ENCODE data around the gene COPZ1.
"Not testable (repeated sequence)": the region's sequence is repeated elsewhere in the genome, so short reads cannot be mapped to it uniquely, and the experiment has no call there.

The COPZ1 gene

DNA sequence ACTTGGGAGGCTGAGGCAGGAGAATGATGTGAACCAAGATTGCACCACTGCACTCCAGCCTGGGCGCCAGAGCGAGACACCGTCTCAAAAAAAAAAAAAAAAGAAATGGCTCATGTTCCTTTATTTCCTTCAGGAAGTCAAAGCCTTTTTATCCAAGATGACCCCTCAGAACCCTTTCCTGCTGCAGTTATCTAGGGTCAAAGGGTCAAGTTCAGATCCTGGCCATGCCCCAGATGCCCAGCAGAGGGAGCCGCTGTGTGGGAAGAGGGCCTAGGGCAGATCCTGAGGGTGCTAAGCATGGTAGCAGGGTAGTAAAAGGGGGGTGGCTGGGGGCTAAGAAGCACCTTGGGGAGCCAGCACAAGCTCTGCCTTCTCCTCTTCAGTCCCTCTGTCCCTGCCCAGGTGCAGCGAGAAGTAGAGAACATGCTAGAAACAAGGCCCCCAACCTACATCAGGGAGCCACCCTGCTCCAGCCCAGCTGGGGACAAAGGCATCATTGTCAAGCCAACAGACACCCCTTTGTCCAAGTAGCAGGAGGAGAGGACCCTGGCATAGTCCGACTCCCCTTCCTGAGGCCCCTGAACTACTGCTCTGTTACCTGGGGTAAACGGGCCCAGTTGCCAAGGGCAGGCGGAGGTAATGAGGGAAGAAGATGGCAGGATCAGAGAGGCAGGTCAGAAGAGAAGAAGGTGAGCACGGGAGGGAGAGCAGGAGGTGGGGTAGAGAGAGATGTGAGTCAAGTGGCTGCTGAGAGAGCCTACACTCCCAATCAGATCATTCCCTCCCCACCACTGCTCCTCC, 30.6 kb upstream of the COPZ1 start:
- FAIRE-seq (no peak), DNase-seq (ENCODE audit: low spot score) (no peak)

DNA sequence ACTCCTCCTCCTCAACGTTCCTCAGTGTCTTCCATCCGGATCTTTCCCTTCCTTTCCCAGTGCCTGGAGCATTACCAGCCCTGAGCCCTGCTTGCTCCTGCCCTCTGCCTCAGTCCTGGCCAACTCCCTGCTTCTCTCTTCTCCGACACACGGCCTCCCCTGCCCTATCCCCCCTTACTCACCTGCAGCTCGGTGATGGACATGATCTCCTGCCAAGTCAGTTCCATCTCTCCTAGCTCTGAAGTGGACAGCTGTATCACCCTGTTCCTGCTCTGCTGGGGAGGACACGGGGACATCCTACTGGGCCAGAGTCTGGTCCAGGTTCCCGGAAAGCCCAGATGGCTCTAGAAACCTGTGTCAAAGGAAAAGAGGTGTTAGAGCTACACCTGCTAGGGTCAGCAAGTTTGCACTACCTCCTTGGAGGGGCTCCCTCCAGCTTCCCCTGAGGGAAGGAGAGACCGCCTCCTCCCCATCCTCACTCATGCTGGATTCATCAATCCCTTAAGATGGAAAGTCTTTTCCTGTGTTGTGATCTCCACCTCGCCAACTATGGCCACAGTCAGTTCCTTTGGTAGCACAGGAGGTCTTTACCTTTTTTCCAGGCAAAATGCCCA, 29.9 kb upstream of the COPZ1 start:
- no peak for FAIRE-seq
- no peak for DNase-seq (ENCODE audit: low spot score)

DNA sequence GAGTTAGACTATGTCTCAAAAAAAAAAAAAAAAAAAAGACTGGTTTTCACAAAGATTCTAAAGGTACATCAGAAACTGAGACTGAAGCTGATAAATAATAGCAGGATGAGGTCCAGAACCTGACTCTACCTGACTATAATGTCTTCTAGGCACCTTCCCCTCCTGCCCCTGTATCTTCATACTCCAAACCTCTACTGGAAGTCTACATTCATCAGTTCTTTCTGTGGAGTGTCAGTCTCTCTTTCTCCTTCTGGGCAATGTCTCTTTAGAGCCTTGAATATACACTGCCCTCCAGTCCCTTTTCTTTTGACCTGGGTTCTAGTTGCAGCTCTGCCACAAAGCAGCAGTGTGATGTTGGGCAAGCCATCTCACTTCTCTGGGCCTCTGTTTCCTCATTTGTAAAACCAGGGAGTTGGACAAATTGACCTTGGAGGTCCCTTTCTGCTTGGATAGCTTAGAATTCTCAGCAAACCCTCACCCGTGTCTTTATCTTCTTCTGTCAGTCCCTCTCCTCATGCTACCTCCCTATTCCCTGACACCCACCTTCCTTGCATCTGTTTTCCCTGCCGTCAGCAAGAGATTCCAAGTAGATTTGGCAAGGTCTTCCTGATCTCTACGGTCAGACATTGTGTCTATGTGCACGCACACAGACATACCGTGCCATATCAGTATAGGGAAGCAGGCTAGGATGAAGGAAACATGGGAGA, 28.4 kb upstream of the COPZ1 start:
- DNase-seq (ENCODE audit: low spot score) (no peak), FAIRE-seq (no peak)

DNA sequence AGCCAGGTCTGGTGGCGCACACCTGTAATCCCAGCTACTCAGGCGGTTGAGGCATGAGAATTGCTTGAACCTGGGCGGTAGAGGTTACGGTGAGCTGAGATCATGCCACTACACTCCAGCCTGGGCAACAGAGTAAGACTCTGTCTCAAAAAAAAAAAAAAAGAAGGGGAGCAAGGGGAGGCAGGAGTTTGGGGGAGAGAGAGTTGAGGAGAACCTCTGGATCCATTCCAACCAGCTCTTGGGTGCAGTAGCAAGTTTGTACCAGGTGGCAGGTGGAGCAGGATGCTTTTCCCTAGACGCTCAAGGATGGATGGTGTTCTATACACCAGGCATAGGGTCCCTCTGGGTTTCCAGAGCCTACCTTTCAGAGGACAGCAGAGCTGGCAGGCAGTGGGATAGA, 26.0 kb upstream of the COPZ1 start:
- no peak for FAIRE-seq
- DNase-seq (ENCODE audit: low spot score) = no peak

DNA sequence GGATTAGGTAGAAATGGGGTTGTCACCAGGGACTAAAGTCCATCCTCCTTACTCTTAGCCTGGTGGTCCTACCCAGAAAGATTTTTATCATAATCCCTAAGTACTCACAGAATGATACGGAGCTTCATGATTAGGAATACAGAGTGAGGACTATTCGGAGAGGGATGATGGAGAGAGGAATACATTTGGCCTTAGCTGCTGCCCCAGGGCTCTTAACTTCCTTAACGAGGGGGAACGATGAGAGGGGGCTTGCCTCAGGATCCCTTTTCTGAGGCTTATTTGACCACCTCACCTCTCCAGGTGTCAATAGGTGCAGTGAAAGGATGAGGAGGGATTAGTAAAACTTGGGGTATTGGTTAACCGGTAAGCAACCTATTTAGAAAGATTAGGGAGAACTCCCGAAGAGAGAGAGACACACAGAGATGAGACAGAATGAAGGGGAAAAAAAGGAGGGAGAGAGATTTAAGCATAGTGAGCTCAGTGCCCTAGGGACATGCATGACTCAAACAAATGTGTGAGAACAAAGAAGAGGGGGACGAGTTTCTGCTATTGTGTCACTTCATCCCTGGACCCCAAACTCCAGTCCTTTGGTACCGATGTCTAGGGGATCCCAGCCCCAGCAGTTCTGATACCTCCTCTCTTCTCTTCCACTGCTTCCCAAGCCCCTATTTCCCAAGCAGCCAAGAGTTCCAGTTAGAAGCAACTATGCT, 25.3 kb upstream of the COPZ1 start:
- DNase-seq (ENCODE audit: low spot score) = no peak

DNA sequence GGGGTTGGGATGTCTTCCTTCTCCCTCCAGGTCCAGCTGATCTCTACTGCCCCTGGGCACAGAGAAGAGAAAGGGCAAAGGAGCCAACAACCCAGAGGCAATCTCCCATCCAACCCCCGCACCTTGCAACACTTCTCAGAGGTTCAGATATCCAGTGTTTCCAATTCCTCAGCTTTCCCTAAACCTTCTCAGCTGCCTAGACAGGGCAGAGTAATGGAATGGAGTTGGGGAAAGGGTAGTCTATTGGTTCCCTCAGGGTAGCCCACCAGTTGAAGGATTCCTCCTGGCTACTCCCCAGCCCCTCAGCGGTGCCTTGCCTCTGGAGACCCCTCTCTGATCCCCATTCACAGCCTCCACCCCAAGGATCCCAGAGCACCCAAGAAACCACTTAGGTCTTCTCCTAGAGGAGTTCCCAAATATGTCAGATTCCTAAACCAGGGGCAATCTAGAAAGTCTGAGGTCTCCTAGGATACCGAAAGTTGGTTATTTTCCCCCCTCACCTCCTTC, 24.7 kb upstream of the COPZ1 start:
- no peak for DNase-seq (ENCODE audit: low spot score)
- FAIRE-seq = no peak

More for the DNA sequence above, 25.3 kb upstream of the COPZ1 start:
- no peak for FAIRE-seq

DNA sequence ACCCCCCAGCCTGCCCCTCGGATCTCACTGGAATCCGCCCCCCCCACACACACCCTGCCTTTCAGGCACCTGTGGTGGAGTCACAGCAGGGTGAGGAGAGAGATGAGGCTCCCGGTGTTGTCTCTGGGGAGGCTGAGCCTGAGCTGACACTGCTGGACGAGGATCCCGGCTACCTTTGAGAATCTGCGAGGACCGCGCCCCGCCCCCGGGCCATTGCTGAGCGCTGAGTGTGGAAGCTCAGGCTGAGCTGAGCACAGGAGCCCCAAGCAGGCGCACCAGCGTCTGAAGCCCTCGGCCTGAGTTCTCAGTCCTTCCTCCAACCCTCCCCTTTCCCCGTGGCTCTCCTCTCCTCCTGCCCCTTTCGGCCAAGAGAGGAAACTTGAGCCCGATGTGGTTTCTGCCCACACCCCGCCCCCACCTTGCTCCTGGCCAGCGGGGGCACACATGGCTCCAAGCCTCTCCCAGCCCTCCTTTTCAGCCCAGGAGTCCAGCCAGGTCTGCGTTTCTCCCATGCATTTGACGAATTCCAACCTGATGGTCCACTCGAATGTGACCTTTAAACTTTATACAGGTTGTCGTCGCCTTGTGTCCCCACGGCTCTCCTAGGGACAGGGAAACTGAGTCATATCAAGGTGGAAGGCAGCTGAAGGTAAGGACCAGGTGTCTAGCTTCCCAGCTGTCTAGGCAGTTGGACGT, 24.1 kb upstream of the COPZ1 start, which contains the start of gene NFE2:
Gene NFE2 (minus strand): TSS at position 284 of the 696 bp plus-strand sequence. CDS start 5,767 bp downstream, outside the sequence.
- FAIRE-seq = no peak

DNA sequence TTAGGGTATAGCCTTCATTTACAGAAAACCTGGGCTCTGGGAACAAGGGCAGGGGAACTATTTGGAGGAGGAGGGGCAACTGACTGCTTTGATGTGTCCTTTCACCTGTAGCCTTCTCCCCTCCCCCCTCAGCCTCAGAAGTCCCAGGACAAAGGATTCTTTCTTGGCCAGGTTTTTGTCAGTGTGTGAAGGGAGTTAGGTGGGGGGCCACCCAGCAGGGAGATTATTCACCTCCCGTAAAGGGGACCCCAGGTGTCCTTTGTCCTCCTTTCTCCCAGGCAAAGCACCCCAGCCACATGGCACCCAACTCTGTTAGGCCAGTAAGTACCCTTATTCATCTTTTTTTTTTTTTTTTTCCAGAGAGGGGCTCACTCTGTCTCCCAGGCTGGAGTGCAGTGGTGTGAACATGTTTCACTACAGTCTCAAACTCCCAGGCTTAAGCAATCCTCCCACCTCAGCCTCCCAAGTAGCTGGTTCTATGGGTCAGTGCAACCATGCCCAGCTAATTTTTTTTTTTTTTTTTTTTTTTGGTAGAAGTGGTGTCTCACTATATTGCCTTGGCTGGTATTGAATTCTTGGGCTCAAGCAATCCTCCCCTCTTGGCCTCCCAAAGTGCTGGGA, 23.4 kb upstream of the COPZ1 start:
- DNase-seq (ENCODE audit: low spot score) = no peak
- no peak for FAIRE-seq

More for the DNA sequence above, 24.1 kb upstream of the COPZ1 start, which contains the start of gene NFE2:
- DNase-seq (ENCODE audit: low spot score) = peak; percentile 31

DNA sequence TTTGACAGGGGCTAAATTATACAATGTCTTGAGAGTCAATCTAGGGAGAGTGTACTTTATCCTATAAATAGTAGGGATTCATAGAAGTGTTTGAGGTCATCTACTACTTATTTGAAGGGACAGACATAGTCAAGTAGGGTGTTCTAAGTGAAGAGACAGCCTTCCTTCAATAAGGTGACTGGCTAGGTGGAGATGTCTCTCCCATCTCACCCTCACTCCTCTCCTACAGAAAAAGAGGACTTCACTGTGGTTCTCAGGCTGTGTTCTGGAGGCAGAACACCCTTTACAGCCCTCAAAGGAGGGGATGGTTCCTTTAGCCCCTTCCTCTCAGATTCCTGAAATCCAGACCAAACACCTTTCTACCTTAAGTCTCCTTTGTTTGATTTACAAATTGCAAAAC, 21.3 kb upstream of the COPZ1 start:
- DNase-seq (ENCODE audit: low spot score) = no peak
- no peak for FAIRE-seq

DNA sequence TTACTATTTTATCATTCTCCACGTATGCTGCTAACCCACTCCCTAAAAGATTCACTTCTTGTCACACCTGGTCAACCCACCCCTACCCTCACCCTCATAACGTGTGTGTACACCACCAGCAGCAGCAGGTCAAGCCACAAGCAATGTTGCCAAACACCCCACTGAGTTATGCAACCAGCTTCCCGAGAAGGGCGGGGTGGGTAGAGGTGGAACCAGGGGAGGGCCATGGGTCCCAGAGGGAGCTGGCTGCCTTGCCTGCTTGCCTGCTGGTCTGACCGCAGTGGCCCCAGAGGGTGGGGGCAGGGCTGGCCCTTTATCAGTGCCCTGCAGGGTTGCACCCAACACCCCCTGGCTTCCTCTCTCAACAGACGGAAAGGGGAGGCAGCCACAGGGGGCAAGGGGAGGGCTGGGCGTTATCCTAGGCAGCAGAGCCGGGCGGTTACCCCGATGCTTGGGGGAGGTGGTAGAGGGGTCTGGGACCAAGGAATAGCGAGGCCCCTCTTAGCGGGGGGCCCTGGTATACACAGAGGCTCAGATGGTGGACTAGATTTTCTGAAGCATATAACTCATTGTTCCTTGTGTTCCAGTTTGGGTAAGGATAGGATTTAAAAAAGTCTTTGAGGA, 20.6 kb upstream of the COPZ1 start:
- FAIRE-seq = no peak
- no peak for DNase-seq (ENCODE audit: low spot score)

DNA sequence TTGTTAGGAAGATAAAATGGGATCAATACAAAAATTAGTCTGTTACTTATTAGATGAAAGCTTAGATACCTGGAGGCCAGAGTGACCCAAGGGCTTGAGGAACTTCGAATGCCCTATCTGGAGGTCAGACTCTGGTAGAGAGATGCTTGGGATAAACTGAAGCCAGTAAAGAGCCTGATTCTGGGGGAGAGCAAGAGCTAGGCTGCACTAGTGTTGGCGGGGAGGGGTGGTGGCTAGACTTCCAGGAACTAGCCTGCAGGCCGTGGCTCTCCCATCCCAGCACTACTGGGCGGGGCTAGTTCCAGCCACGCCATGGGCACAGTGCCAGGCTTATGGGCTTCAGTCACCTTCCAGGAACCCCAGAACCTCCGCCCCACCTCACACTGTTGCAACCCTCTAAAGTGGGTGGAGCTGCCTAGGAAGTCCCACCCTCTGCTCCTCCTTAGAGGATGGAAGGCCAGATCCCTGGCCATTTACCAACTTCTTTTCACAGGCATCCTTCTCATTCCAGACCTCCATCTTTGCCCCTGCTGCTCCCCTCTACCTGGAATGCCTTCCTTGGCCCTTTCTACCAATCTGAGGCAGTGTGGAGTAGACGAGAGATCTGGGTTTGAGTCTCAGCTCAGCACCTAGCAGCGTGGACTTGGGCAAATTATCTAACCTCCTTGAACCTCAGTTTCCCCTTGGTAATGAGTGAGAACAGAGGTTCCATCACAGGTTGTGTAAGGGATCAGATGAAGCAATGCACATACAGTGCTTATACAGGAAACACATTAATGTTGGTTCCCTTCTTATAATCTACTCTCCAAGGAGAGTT, 17.8 kb upstream of the COPZ1 start:
- FAIRE-seq (no peak), DNase-seq (ENCODE audit: low spot score) (peak; percentile 23)

DNA sequence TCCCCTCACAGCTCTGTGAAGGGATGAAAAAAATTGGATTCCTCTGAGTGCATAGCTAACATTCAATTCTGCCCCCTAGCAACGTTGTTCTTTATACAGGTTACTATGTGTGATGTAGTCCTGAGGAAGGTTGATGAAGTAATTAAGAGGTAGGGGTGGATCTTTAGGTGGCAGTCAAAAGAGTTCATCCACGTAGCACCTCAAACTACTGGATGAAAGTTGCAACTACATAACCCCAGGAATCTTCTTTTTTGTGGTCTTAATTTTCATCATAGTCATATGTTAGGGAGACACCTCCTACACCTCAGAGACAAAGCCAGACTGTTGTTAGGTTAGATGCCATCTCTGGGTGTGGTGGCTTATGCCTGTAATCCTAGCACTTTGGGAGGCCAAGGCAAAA, 13.9 kb upstream of the COPZ1 start:
- no peak for FAIRE-seq
- no peak for DNase-seq (ENCODE audit: low spot score)

DNA sequence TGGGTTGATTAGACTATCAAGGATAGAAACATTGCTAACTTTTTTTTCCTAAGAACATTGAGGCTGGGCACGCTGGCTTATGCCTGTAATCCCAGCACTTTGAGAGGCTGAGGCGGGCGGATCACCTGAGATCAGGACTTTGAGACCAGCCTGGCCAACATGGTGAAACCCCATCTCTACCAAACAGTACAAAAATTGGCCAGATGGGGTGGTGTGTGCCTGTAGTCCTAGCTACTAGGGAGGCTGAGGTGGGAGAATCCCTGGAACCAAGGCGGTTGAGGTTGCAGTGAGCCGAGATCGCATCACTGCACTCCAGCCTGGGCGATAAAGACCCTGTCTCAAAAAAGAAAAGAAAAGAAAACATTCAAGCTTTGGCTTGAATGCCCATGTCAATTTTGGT, 12.6 kb upstream of the COPZ1 start:
- DNase-seq (ENCODE audit: low spot score); FAIRE-seq: not testable (repeated sequence)

DNA sequence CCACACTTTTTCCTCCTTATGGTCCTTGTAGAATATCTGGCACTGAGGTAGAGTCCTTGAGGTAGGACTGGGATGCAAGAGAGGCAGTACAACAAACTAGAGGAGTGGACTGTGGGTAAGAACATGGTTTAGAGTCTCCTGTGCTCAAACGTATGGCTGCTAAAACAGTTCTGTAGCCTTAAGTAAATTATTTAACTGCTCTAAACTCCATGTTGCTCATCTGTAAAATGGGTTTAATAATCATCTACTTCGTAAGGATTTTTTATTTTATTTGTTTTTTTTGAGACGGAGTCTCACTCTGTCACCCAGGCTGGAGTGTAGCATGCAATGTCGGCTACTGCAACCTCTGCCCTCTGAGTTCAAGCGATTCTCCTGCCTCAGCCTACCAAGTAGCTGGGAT, 3.6 kb upstream of the COPZ1 start:
- no peak for FAIRE-seq
- DNase-seq (ENCODE audit: low spot score) = no peak

DNA sequence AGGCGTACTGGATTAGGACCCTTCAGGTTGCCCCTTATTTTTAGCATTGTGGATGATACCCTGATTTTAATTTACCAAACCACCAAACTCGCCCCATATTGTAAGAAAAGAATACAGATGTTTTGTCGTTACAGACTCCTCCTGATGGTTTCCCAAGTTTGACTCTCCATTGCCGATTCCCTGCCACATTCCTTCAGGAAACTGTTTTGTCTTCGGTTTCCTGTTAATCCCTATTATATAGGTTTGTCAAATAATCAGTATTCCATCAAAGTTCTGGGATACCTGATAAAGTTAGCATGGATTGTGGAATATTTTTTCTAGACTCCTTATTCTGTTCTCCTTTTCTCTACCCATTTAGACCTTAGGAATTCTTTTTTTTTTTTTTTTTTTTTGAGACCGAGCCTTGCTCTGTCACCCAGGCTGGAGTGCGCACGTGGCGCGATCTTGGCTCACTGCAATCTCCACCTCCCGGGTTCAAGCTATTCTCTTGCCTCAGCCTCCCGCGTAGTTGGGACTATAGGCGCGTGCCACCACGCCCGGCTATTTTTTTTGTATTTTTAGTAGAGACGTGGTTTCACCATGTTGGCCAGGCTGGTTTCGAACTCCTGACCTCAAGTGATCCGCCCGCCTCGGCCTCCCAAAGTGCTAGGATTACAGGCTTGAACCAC, 645 bp downstream of the COPZ1 start:
- DNase-seq (ENCODE audit: low spot score); FAIRE-seq: not testable (repeated sequence)

DNA sequence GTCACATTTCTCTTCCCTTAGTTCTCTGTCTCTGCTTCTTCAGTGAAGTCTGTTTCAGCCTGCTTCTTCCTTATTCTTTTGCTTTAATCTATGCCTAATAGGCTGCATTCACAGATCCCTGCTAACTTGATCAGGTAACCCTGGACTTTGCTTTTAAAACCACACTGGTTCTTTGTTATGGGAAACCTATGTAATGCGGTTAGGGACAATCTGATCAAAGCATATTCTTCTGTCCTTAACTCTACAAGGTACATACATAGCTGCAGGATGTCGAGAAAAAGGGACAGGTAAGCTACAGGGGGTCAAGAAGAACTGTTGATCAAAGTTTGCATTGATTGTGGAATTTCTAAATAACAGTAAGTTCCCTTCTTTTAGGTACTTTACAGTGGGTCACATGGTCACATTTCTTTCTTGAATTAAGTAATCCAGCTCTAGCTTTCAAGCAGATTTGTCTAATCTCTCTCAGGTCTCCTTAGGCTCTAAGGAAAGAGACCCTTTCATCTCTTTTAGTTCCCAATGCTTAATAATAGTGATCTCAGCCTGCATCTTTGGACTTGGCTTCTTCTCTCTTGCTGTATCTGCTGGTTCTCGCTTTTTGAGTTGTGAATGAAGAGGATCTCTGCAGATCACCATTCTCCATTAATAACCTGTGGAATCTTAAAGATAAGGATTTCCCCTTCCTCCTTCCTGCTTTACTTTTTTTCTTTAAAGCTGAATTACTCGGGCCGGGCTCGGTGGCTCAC, 3.8 kb downstream of the COPZ1 start:
- FAIRE-seq = no peak

DNA sequence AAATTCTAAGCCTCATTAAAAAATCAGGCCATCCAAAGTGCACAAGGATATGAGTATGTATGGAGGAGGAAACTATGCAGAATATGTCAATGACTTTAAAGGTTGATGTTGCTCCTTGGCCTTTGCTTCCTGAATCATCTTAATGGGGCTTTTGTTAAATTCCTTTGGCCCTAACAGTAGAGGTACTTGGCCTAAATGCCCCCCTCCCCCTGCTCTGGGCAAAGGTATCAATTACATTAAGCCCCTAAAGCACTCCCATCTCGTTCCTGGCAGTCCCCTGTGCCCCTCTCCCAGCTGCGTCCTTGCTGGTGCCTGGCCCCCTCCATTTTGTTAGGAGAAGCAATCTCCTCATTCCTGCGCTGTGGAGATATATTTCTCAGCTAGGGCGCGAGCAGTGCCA, 4.8 kb downstream of the COPZ1 start:
- DNase-seq (ENCODE audit: low spot score) (no peak), FAIRE-seq (no peak)

More for the DNA sequence above, 3.8 kb downstream of the COPZ1 start:
- no peak for DNase-seq (ENCODE audit: low spot score)

DNA sequence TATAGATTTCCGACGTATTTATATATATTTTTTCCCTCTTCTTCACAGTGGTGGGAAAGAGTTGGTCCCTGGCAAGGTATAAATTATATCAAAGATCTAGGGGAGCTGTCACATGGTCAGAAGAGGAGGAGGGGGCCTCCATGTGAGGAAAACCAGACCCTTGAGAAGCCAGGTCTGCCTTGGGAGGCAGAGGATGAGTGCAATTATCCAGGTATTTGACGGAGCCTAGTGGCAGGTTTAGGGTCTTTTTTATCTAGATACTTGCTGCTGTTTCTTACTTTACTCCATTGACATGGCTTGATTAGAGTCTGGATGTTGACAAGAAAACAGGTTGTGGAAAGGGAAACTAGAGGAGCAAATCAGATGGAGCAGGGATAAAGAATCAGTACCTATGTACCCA, 5.5 kb downstream of the COPZ1 start:
- DNase-seq (ENCODE audit: low spot score) (no peak), FAIRE-seq (no peak)
